Smooth muscle cell (in vitro differentiated cells): ENCODE results near the gene PCP2. TPM values are rescaled to one million over a fixed set of nuclear protein-coding genes. Genes with fewer than 3 reads are reported as not detected.

ENCODE experiments used
- DNase-seq: peaks from one replicate; lab custom pipeline; 2025; ENCODE audit not compliant: unreplicated experiment; lab: John Stamatoyannopoulos, UW
- H2AFZ ChIP-seq: fragments of 200-600 bp; sonication (generic); 2 replicates; pipeline ENCODE4 v1.6.0; 2016; ENCODE audit warnings: antibody characterized with exemption, low read depth, mild to moderate bottlenecking
- H3F3A ChIP-seq: fragments of 200-600 bp; sonication (generic); 2 replicates; pipeline ENCODE4 v1.6.0; 2017; ENCODE audit warnings: antibody characterized with exemption, low read depth
- H3K27ac ChIP-seq: fragments of 200-600 bp; sonication (generic); 2 replicates; pipeline ENCODE4 v1.5.1; 2016; ENCODE audit warnings: low read depth, mild to moderate bottlenecking
- H3K27me3 ChIP-seq: fragments of 200-600 bp; sonication (generic); 2 replicates; pipeline ENCODE4 v1.6.1; 2016; ENCODE audit warnings: low read depth, mild to moderate bottlenecking
- H3K36me3 ChIP-seq: fragments of 200-600 bp; sonication (generic); 2 replicates; pipeline ENCODE4 v1.5.1; 2016; ENCODE audit warnings: low read depth
- H3K4me1 ChIP-seq: fragments of 200-600 bp; sonication (generic); 2 replicates; pipeline ENCODE4 v1.5.1; 2016; ENCODE audit warnings: low read depth
- H3K4me2 ChIP-seq: fragments of 200-600 bp; sonication (generic); 2 replicates; pipeline ENCODE4 v1.6.0; 2016; ENCODE audit warnings: mild to moderate bottlenecking
- H3K4me3 ChIP-seq: fragments of 200-600 bp; sonication (generic); 2 replicates; pipeline ENCODE4 v1.5.1; 2016; ENCODE audit warnings: mild to moderate bottlenecking
- H3K79me2 ChIP-seq: fragments of 200-600 bp; sonication (generic); 2 replicates; pipeline ENCODE4 v1.6.0; 2016; ENCODE audit warnings: low read depth, mild to moderate bottlenecking
- H3K9ac ChIP-seq: fragments of 200-600 bp; sonication (generic); 2 replicates; pipeline ENCODE4 v1.6.0; 2016; ENCODE audit warnings: low read depth
- H3K9me3 ChIP-seq: fragments of 200-600 bp; sonication (generic); replicated peaks from 2 replicates; pipeline ENCODE4 v1.5.1; 2016; ENCODE audit warnings: low read depth
- H4K20me1 ChIP-seq: fragments of 200-600 bp; sonication (generic); 2 replicates; pipeline ENCODE4 v1.6.0; 2016; ENCODE audit warnings: low read depth
- CTCF ChIP-seq: fragments of 200-600 bp; sonication (generic); IDR thresholded peaks from 2 replicates; pipeline ENCODE4 v1.5.1; 2017; ENCODE audit warnings: borderline replicate concordance, mild to moderate bottlenecking, antibody characterized with exemption; ENCODE audit not compliant: insufficient read depth, poor library complexity, severe bottlenecking
- WGBS: methylation state at CpG from one replicate; pipeline ENCODE4 v1.1.7; 2016; ENCODE audit warnings: low lambda C conversion rate; 5-methylcytosine and 5-hydroxymethylcytosine counted together
- polyA plus RNA-seq: library from polyadenylated mRNA; unstranded; fragments of >200 nt; fragmentation: Nextera tagmentation; extraction: Ambion mirVana; gene quantifications from 2 replicates; pipeline ENCODE4 v1.2.1, GENCODE V29; 2016
- total RNA-seq: library from RNA; depleted of rRNA; stranded (reverse); fragments of >200 nt; gene quantifications from 2 replicates; pipeline ENCODE4 v1.2.3, GENCODE V29; 2014

The PCP2 gene
- total and polyA plus RNA-seq, 2 experiments from 2014 or later = 0.35 TPM; not detected in 1

DNA sequence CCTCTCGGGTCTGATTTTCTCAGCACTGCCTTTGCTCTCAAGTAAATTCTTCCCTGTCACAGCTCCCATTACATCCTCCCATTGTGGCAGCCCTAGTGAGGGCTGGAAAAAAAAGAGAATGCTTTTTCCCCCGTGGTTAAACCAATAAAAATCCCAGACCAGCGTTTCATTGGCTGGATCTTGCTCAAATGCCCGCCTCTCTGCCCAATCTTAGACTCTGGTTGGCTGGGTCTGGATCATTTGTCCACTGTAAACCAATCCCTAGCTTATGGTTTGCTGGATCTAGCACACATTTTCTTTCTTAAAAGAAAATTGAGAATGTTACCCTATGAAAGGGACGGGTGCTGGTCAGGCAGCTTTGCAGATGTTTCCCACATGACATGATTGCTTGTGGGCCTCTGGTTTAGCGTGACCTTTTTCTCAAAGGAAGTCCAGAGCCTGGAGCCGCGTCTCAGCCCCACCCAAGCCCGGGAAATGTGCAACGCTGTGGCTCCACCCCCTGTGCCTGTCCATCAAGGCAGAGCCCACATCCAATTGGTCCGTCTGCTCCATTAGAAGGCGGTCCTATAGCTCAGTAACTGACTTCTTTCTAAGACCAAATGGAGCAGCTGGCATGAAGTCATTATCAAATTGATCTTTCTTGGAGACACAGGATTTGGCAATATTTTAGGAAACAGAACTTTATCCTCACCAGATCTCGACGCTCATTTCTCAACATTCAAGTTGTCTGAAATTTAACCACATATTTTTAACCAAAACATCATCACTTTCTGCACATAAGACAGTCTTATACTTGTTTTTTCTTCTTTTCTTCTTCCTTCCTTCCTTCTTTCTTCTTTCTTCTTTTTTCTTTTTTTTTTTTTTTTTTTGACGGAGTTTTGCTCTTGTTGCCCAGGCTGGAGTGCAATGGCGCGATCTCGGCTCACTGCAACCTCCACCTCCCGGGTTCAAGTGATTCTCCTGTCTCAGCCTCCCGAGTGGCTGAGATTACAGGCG is 40.8 kb upstream of the PCP2 start:
- no peaks in the 10 kb centered on the region for H4K20me1 ChIP-seq
- 46% methylated on average over 15 of the region's 21 CpGs for whole genome bisulfite sequencing
- no peaks in the 10 kb centered on the region for H3K79me2 ChIP-seq
- no peak overlapping the region for H3K9ac ChIP-seq
- H2AFZ ChIP-seq = no peak overlapping the region
- TF ChIP-seq CTCF = no peak
- H3K4me3 ChIP-seq = no peak overlapping the region
- H3K27me3 ChIP-seq = peaks cover 42% of the 10 kb centered on the region
- H3F3A ChIP-seq = no peaks in the 10 kb centered on the region
- DNase-seq = no peak
- H3K4me1 ChIP-seq = no peaks in the 10 kb centered on the region
- no peak overlapping the region for H3K4me2 ChIP-seq
- H3K27ac ChIP-seq = no peak overlapping the region
- H3K9me3 ChIP-seq = no peaks in the 10 kb centered on the region
- no peaks in the 10 kb centered on the region for H3K36me3 ChIP-seq

GRCh38 chr19:7672522-7672921 is 39.0 kb upstream of the PCP2 start:
- 55% methylated on average over 9 of the region's 9 CpGs for WGBS
- Histone ChIP-seq H2AFZ (no peak overlapping the region), H4K20me1 (no peaks in the 10 kb centered on the region), H3K36me3 (no peaks in the 10 kb centered on the region), H3K27ac (no peak overlapping the region), H3F3A (no peaks in the 10 kb centered on the region), H3K4me2 (no peak overlapping the region), H3K79me2 (no peaks in the 10 kb centered on the region), H3K4me3 (no peak overlapping the region), H3K9me3 (no peaks in the 10 kb centered on the region), H3K4me1 (no peaks in the 10 kb centered on the region), H3K27me3 (peaks cover 55% of the 10 kb centered on the region), H3K9ac (no peak overlapping the region)
- no peak for TF ChIP-seq CTCF
- DNase-seq = no peak

DNA sequence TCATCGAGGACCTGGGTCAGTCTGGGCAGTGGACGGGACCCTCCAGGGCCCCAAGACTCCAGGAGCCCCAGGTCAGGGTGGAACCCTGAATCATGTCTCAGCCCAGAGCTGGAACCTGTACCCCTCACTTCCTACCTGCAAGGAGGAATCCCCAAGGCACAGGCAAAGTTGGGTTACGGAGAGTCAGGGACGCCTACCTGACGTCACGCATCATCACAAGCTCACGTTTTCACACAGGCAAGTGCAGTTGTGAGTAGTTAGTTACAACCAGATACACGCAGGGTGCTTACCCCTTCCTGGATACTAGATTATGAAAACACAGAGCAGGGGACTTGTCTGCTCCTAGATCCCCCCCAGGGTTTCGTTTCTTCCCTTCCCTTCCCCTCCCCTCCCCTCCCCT is 37.3 kb upstream of the PCP2 start:
- H3K4me3 ChIP-seq = no peak overlapping the region
- no peaks in the 10 kb centered on the region for H3K79me2 ChIP-seq
- H3K27ac ChIP-seq = no peak overlapping the region
- H4K20me1 ChIP-seq = no peaks in the 10 kb centered on the region
- no peaks in the 10 kb centered on the region for H3K4me1 ChIP-seq
- TF ChIP-seq CTCF = no peak
- no peak overlapping the region for H2AFZ ChIP-seq
- 41% methylated on average over 9 of the region's 9 CpGs for WGBS
- H3K9me3 ChIP-seq = no peaks in the 10 kb centered on the region
- H3K9ac ChIP-seq = no peak overlapping the region
- peaks cover 45% of the 10 kb centered on the region for H3K27me3 ChIP-seq
- DNase-seq = no peak
- H3F3A ChIP-seq = no peaks in the 10 kb centered on the region
- no peaks in the 10 kb centered on the region for H3K36me3 ChIP-seq
- H3K4me2 ChIP-seq = no peak overlapping the region
